Left kidney (tissue), 8 donors: Measurements from ENCODE around the gene ERC1. TPM values are rescaled to one million over a fixed set of nuclear protein-coding genes. Genes with fewer than 3 reads are reported as not detected.

Experiments
- DNase-seq: peaks from one replicate; pipeline ENCODE4 v3.0.0-alpha.2; 2013
- long read RNA-seq, 8 donors: transcript quantifications; one replicate each; lab custom pipeline, GENCODE V29; 2026
- polyA plus RNA-seq: library from polyadenylated mRNA; unstranded; fragments of 120-200 nt; gene quantifications from one replicate; pipeline ENCODE4 v1.2.1, GENCODE V29; 2013; ENCODE audit not compliant: insufficient read length

The ERC1 gene
- polyA plus RNA-seq = 44.3 TPM
- long read RNA-seq, donor 1, partial matches to known transcripts = 7 of 8 reads
- long read RNA-seq, donor 1, other reads (novel, unspliced or antisense) = 0 of 8 reads
- long read RNA-seq, donor 2, full-length matches to known transcripts = 3 of 29 reads
- long read RNA-seq, donor 2, partial matches to known transcripts = 26 of 29 reads
- long read RNA-seq, donor 2, other reads (novel, unspliced or antisense) = 0 of 29 reads
- long read RNA-seq, donor 3, full-length matches to known transcripts = 1 of 1 reads
- long read RNA-seq, donor 3, partial matches to known transcripts = 0 of 1 reads
- long read RNA-seq, donor 3, other reads (novel, unspliced or antisense) = 0 of 1 reads
- long read RNA-seq, donor 4 = 0 reads
- long read RNA-seq, donor 5 = 0 reads
- long read RNA-seq, donor 6 = 0 reads
- long read RNA-seq, donor 7, full-length matches to known transcripts = 2 of 2 reads
- long read RNA-seq, donor 7, partial matches to known transcripts = 0 of 2 reads
- long read RNA-seq, donor 7, other reads (novel, unspliced or antisense) = 0 of 2 reads
- long read RNA-seq, donor 8, partial matches to known transcripts = 0 of 1 reads
- long read RNA-seq, donor 8, other reads (novel, unspliced or antisense) = 0 of 1 reads

DNA sequence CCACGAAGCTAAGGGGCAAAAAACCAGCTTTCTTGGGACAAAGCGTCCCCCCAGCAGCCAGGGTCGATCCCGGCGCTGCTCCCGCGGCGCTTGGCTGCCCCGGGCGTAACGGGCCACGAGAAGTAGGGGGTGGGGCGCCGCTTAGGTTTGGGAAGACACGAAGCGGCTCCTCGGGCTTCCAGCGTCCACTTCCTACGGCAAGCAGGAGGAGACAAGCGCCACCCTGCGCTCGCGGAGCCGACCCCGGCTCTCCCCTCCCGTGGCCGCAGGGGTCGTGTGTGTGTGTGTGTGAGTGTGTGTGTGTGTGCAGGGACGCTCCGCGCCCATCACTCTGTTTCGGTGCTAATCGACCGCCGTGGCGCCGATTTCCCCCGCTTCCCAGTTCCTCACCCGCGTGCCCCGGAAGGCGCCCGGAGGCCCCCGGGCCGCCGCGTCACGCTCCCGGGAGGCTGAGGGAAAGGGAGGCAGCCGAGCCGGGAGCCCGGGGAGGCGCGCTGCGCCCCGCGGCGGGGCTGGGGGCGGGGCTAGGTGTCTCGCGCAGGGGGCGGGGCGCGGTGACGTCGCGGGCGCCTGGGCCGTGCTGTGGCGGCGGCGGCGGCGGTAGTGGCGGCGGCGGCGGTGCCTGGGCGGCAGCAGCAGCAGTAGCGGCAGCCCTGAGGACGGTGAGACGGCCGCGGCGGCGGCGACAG is at the start of gene ERC1:
Gene ERC1 (plus strand): TSS at position 563 of the 689 bp plus-strand sequence. CDS start 36,681 bp downstream, outside the sequence.
- peak; percentile 85 for DNase-seq

DNA sequence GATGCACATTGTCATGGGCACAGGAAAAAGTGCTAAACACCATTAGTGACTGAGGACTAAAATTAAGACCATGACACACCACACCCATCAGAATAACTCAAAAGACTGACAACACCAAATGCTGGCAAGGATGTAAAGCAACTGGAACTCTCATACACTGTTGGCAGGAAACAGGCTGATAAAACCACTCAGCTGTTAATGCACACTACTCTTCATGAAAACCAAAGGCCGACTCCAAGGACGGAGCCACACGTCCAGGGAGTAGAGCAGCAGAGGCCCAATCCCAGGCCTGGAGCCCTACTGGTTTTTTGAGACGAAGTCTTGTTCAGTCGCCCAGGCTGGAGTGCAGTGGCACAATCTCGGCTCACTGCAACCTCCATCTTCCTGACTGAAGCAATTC is 48.0 kb upstream of the ERC1 start:
- no peak for DNase-seq

DNA sequence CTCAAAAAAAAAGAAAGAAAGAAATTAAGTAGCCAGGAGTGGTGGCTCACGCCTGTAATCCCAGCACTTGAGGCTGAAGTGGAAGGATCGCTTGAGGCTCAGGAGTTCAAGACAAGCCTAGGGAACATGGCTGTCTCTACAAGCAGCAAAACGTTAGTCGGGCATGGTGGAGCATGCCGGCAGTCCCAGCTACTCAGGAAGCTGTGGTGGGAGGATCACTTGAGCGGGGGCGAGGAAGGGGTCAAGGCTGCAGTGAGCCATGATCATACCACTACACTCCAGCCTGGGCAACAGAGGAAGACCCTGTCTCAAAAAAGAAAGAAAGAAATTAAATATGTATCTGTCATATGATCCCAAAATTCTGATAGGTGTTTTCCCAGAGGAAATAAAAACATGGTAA is 46.8 kb upstream of the ERC1 start:
- no peak for DNase-seq

DNA sequence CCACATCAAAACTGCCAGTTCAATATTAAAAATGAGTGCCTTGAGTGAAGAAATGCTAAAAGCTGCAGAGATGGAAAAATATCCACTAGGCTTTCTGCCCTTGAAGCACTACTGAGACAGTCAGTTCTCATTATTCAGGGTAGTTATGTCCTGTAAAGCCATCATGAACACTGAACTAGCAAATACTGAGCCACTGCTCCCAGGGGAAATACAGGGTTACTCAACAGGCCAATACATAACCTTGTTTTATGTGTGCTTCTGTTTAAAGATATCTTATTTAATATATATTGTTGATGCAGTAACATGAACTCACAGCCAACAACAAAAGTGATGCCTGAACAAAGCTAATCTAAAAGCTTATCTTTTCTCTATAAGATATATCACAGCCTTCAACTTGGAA is 44.8 kb upstream of the ERC1 start:
- no peak for DNase-seq

DNA sequence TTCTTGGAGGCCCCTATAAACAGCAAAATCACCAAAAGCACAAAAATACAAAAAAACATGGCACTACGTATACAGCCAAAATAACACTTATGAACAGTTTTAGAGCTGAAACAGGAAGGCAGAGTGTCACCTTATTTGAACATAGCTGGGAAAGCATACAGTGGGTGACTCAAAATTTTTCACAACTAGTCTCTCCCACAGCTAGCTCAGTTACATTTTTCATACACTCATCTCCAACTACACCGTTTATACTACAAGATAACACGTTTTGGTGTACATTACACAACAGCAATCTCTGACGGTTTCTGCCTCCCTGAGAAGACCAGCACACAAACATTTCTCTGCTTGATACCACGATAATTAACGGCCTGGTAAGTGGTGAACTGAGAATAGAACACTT is 44.4 kb upstream of the ERC1 start:
- no peak for DNase-seq

DNA sequence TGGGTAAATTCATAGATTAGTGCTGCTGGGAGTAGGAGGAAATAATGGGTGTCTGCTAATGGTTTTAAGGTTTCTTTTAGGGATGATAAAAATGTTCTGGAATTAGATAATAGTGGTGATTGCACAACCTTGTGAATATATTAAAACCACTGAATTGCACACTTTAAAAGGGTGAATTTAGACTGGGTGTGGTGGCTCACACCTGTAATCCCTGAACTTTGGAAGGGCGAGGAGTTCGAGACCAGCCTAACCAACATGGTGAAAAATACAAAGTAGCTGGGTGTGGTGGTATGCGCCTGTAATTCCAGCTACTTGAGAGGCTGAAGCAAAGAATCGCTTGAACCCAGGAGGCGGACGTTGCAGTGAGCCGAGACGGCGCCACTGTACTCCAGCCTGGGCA is 42.8 kb upstream of the ERC1 start:
- DNase-seq = no peak

DNA sequence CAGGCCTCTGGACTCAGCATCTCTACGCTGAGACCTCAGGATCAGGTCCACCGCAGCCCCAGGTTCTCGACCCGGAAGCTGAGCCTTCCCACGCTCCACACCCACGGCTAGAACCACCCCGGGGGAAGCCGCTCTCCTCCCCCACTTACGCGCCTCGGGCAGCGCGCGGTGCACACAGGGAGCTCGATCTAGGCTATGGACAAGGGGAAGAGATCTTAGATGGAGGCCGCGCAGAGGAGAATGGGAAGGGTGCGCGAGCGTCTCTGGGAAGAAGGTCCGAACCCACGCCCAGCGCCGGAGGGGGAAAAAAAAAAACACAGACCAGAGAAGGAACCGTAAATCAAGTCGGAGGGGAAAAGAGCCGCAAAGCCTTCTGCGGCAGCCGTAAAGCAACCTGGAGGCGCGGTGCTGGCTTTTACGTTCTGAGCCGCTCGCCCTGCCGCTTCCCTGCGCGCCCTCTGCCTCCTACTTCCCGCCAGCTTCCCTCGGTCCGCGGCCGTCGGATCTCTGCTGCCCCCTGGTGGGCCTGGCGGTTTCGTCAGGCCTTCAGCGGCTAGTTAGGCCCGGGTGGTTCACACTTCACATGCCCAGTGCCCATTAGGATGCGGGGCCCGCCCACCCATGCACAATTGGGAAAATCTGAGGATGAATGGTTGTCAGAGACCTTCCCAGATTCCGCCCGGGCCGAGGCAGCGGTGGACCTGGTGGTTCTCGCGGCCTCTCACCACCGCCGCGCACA is 41.4 kb upstream of the ERC1 start, which contains the start of gene RAD52:
Gene RAD52 (minus strand): TSS at position 242 of the 739 bp plus-strand sequence. CDS start 16,636 bp downstream, outside the sequence.
- DNase-seq = peak; percentile 99

DNA sequence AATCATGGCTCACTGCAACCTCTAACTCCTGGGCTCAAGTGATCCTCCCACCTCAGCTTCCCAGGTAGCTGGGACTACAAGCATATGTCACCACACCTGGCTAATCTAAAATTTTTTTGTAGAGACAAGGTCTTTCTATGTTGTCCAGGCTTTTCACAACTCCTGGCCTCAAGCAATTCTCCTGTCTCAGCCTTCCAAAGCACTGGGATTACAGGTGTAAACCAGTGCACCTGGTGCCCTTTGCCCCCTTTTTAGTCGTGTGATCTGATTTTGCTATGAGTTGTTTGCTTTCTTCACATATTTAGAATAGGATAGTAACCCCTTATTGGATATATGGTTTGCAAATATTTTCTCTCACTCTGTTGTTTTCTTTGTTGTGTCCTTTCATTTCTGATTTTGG is 39.8 kb upstream of the ERC1 start:
- DNase-seq = no peak

DNA sequence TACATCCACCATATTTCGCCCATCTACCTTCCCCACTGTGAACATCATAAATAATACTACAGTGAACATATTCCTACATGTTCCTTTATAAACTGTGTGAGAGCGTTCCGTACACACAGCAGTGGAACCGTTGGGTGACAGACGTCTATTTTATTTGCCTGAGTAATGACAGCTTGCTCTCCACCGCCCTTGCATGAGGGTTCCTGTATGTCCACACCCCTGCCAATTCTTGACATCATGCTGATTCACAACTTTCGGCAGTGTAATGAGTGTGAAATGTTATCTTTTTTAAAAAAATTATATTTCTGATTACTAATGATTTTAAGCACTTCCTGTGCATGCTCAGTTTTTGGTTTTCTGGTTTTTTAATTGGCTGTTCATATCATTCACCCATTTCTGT is 37.2 kb upstream of the ERC1 start:
- DNase-seq = no peak

DNA sequence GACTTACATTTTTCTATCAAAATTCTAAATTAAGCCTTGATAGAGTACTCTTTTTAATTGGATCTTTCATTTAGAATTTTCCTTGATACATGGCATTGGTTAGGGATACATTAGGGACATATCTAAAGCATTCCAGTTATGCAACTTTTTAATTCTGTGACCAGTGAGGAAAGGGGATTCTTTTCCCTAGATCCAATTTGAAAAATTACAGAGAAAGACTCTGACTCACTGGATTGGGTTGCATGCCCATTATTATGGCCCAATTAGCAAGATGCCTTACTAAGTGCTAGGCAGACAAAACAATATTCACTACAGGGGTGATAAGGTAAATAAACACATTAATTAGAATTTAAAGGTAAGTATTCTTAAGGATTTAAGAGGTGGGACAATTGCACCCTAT is 36.3 kb upstream of the ERC1 start:
- no peak for DNase-seq

DNA sequence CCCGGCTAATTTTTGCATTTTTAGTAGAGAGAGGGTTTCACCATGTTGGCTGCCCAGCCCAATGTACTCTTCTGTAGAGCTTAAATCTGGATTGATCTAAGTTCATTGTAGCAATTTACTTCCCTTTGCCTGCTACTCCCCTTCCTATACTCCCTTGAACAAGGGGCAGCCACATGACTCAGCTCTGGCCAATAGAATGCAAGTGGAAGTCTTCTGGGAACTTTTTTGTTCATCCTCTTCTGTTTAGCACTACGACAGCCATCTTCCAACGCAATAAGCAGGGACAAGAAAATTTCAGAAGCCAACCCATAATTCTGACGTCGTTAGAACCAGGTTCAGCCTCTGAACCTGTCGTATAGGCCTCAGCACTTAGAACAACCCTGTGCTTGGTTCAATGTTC is 35.1 kb upstream of the ERC1 start:
- no peak for DNase-seq

DNA sequence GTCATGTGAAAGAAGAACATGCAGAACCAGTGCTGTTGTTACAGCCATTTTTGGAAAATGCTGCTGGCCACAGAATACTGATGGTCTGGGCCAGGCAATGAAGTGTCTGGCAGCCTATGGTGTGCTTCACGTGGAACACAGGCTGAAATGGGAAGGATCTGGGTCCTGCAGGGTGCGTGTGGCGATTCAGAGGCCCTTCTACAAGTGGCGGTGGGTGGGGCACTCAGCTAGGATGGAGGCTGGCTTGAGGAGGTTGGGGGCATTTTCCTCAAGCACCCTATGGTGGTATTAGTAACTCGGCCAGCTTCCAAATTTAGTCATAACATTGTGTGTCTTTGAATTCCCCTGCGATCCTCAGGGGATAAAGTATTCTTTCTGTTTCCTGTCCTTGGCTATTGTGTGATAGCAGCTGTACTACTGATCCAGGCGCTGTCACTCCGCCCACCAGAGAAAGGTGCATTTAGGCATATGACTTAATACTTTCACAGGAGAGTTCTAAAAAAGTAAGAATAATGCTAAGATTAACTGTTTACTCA is 32.4 kb upstream of the ERC1 start:
- DNase-seq = no peak

DNA sequence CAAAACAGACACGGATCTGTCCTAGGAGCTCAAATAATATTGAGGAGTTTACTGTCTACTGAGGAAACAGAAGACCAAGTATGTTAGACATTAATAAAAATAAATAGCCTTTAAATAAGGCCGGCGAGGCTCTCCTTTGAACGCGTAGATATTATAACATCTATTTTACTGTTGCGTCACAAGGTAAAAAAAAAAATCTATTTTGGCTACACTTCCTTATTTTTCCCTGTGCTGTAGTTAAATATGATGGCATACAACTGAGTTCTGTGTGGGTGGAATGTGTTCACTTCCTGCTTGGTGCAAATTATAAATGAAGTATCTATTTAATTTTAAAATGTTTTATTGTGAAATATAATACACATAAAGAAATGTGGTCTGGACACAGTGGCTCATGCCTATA is 24.3 kb upstream of the ERC1 start:
- no peak for DNase-seq

DNA sequence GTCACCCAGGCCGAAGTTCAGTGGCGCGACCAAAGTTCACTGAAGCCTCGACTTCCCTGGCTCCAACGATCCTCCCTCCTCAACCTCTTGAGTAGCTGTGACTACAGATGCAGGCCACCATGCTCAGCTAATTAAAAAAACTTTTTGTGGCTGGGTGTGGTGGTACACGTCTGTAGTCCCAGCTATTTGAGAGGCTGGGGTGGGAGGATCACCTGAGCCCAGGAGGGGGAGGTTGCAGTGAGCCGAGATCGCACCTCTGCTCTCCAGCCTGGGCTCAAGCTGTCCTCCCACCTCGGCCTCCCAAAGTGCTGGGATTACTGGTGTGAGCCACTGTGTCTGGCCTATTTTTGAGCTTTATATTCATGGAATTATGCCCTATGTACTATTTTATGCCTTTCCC is 23.4 kb upstream of the ERC1 start:
- no peak for DNase-seq

DNA sequence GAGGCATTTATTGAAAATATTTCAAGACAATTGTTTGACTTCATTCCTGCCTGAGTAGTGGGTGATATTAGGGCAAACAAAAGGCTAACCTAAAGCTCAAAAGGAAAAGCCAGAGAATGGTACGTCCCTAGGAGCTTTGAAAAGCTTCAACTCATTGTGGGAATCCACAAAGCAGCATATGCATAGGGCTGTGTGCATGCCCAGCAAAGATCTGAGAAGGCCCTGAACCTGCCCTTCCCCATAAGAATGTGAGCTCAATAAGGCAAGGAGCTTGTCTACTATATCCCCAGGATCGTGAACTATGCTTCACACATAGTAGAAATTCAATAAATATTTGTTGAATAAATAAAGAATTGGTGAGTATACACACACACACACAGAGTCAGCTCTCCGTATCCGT is 22.5 kb upstream of the ERC1 start:
- no peak for DNase-seq

DNA sequence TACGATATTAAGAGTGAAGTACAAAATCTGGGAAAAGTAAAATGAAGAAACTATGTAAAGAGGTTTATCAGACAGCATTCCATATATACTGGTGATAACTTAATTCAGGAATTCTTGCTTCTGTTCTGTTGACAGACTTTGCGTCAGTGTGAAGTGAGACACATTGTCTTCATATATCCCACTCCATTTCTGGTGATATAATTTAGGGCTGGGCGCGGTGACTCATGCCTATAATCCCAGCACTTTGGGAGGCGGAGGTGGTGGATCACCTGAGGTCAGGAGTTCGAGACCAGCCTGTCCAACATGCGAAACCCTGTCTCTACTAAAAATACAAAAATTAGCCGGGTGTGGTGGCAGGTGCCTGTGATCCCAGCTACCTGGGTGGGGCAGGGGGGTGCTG is 21.2 kb upstream of the ERC1 start:
- no peak for DNase-seq

DNA sequence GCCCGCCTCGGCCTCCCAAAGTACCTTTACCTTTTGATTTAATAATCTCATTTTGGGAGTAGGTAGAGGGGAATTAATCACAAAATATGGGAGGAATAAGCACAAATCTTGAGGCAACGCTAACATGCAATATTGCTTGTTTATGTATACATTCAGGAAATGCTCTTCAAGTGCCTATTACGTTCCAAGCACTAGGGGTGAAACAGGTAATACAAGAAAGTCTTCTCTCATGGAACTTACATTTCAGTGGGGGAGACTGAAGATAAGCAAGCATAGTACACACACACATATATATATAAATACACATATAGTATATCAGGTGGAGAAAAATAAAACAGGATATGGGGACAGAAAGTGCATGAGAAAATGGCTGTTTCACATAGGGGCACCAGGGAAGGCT is 19.0 kb upstream of the ERC1 start:
- DNase-seq = no peak

DNA sequence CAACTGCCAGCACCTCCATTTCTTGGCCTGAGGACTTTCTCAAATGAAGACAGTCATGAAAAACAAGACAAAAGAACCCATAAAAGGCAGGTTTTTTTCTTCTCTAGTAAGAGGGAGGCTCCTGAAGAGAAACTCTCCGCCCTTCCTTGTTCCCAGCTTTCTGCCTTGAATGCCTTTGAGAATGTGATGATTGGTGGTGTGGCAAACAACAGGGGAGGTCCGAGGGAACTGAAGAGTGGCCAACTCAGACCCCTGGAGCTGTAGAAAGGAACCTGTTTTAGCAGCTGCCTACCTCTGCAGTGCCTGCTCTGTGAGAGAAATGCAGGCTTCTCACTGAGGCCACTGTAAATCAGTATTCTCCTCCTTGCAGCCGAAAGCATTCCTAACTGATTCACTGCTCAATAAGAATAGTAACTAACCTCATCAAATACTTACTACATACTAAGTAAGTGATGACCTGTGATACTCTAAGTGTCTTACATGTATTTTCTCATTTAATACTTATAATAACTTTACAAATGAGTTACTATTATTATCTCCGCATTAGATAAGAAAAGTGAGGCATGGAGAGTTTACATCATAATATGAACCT is 16.7 kb upstream of the ERC1 start:
- no peak for DNase-seq

DNA sequence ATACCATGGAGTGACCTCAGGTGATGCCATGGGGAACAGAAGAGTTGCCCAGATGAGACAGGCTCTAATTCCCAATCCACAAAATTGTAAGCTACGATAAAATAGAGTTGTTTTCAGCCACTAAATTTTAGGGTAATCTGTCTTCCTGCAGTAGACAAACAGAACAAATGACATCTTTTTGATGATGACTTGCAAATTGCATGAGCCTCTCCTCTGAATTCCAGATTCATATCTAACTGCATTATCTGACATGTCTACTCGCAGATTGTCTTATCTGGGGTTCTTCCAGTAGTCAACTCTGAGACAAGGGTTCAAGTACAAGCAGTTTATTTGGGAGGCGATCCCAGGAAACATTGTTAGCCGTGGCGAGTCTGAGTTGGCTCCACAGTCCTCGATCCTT is 14.4 kb upstream of the ERC1 start:
- DNase-seq = no peak

DNA sequence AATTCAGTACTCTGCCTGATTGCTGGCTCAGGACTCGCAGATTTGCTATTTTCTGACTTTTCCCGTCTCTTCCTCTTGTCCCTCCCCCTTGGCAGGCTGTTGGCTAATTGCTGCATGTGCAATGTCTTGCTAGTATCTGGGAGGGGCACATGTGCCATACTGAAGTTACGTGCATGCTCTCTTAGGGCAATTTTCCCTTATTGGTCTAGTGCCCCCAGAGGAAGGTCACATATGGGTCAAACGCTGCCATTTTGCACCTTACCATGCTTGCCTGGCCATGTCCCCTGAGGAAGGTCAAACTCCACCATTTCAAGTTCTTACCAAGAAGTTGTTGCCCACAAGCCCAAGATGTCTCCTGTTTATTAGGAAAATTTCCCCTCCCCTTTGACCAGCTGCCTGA is 13.9 kb upstream of the ERC1 start:
- DNase-seq = no peak

DNA sequence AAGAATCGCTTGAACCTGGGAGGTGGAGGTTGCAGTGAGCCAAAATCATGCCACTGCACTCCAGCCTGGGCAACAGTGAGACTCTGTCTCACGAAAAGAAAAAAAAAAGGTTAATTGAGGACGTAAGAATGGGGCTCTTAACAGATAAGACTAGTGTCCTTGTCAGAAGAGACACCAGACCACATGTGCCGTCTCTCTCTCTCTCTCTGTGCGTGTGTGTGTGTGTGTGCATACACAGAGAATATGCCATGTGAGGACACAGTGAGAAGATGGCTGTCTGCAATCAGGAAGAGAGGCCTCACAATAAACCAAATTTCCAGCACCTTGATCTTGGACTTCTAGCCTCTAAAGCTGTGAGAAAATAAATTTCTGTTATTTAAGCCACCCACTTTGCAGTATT is 11.7 kb upstream of the ERC1 start:
- no peak for DNase-seq
